Measurements from ENCODE around the gene MPZL2. TPM values are rescaled to one million over a fixed set of nuclear protein-coding genes. Genes with fewer than 3 reads are reported as not detected.

Gene MPZL2
- total and polyA plus RNA-seq, 2 experiments from 2014 or later, result 2.6 to 4.2 TPM

- Mint-ChIP-seq H3K27me3 (ENCODE audit: insufficient read depth, low read depth, poor library complexity) (no peaks in the 10 kb centered on the region), H3K27ac (no peak overlapping the region), H3K4me3 (no peak overlapping the region), H3K36me3 (ENCODE audit: low read depth) (no peaks in the 10 kb centered on the region), H3K4me1 (peaks cover 7% of the 10 kb centered on the region), H3K9me3 (no peaks in the 10 kb centered on the region)
- Histone ChIP-seq H3K4me1 (ENCODE audit: insufficient read depth) (0 out of 2 replicates have a peak, but pooled peaks cover 3% of the 10 kb centered on the region), H3F3A (replicated peaks; ENCODE audit: low read depth) (no peaks in the 10 kb centered on the region), H3K4me3 (no peak overlapping the region), H3K79me2 (replicated peaks; ENCODE audit: insufficient read depth) (no peaks in the 10 kb centered on the region), H4K20me1 (replicated peaks; ENCODE audit: insufficient read depth) (no peaks in the 10 kb centered on the region), H3K27me3 (ENCODE audit: insufficient read depth) (no peaks in the 10 kb centered on the region), H3K36me3 (ENCODE audit: insufficient read depth) (no peaks in the 10 kb centered on the region), H3K4me2 (no peak overlapping the region), H3K9me2 (ENCODE audit: insufficient read depth) (no peaks in the 10 kb centered on the region), H3K27ac (ENCODE audit: low read depth) (no peak overlapping the region), H2AFZ (no peak overlapping the region)
- DNase-seq (ENCODE audit: low spot score) (no peak), ATAC-seq (no peak)
- no peak for TF ChIP-seq CREB1 (CRISPR knock-in tag; IDR thresholded peaks at IDR 0.05; ENCODE audit: low read depth)
- no peak for TF ChIP-seq JUNB (IDR thresholded peaks at IDR 0.05; ENCODE audit: unreplicated experiment)
- no peak for TF ChIP-seq CTCF (conservative IDR thresholded peaks at IDR 0.05; ENCODE audit: low read depth in 2 of 2)
- no peak for TF ChIP-seq EZH2 (IDR thresholded peaks at IDR 0.05; ENCODE audit: low read depth, unreplicated experiment)
- TF ChIP-seq, protein P1, sequence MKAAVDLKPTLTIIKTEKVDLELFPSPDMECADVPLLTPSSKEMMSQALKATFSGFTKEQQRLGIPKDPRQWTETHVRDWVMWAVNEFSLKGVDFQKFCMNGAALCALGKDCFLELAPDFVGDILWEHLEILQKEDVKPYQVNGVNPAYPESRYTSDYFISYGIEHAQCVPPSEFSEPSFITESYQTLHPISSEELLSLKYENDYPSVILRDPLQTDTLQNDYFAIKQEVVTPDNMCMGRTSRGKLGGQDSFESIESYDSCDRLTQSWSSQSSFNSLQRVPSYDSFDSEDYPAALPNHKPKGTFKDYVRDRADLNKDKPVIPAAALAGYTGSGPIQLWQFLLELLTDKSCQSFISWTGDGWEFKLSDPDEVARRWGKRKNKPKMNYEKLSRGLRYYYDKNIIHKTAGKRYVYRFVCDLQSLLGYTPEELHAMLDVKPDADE (IDR thresholded peaks at IDR 0.05), result no peak
- no peak for TF ChIP-seq ZNF114 (CRISPR knock-in tag; IDR thresholded peaks at IDR 0.05)
- TF ChIP-seq POLR2AphosphoS5 (IDR thresholded peaks at IDR 0.05; ENCODE audit: low read depth), result no peak
- no peak for TF ChIP-seq NANOG (IDR thresholded peaks at IDR 0.05; ENCODE audit: borderline replicate concordance)
- TF ChIP-seq, protein P2, sequence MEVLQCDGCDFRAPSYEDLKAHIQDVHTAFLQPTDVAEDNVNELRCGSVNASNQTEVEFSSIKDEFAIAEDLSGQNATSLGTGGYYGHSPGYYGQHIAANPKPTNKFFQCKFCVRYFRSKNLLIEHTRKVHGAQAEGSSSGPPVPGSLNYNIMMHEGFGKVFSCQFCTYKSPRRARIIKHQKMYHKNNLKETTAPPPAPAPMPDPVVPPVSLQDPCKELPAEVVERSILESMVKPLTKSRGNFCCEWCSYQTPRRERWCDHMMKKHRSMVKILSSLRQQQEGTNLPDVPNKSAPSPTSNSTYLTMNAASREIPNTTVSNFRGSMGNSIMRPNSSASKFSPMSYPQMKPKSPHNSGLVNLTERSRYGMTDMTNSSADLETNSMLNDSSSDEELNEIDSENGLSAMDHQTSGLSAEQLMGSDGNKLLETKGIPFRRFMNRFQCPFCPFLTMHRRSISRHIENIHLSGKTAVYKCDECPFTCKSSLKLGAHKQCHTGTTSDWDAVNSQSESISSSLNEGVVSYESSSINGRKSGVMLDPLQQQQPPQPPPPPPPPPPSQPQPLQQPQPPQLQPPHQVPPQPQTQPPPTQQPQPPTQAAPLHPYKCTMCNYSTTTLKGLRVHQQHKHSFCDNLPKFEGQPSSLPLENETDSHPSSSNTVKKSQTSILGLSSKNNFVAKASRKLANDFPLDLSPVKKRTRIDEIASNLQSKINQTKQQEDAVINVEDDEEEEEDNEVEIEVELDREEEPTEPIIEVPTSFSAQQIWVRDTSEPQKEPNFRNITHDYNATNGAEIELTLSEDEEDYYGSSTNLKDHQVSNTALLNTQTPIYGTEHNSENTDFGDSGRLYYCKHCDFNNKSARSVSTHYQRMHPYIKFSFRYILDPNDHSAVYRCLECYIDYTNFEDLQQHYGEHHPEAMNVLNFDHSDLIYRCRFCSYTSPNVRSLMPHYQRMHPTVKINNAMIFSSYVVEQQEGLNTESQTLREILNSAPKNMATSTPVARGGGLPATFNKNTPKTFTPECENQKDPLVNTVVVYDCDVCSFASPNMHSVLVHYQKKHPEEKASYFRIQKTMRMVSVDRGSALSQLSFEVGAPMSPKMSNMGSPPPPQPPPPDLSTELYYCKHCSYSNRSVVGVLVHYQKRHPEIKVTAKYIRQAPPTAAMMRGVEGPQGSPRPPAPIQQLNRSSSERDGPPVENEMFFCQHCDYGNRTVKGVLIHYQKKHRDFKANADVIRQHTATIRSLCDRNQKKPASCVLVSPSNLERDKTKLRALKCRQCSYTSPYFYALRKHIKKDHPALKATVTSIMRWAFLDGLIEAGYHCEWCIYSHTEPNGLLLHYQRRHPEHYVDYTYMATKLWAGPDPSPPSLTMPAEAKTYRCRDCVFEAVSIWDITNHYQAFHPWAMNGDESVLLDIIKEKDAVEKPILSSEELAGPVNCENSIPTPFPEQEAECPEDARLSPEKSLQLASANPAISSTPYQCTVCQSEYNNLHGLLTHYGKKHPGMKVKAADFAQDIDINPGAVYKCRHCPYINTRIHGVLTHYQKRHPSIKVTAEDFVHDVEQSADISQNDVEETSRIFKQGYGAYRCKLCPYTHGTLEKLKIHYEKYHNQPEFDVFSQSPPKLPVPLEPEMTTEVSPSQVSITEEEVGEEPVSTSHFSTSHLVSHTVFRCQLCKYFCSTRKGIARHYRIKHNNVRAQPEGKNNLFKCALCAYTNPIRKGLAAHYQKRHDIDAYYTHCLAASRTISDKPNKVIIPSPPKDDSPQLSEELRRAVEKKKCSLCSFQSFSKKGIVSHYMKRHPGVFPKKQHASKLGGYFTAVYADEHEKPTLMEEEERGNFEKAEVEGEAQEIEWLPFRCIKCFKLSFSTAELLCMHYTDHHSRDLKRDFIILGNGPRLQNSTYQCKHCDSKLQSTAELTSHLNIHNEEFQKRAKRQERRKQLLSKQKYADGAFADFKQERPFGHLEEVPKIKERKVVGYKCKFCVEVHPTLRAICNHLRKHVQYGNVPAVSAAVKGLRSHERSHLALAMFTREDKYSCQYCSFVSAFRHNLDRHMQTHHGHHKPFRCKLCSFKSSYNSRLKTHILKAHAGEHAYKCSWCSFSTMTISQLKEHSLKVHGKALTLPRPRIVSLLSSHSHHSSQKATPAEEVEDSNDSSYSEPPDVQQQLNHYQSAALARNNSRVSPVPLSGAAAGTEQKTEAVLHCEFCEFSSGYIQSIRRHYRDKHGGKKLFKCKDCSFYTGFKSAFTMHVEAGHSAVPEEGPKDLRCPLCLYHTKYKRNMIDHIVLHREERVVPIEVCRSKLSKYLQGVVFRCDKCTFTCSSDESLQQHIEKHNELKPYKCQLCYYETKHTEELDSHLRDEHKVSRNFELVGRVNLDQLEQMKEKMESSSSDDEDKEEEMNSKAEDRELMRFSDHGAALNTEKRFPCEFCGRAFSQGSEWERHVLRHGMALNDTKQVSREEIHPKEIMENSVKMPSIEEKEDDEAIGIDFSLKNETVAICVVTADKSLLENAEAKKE (CRISPR knock-in tag; IDR thresholded peaks at IDR 0.05), result no peak
- TF ChIP-seq, protein P3, sequence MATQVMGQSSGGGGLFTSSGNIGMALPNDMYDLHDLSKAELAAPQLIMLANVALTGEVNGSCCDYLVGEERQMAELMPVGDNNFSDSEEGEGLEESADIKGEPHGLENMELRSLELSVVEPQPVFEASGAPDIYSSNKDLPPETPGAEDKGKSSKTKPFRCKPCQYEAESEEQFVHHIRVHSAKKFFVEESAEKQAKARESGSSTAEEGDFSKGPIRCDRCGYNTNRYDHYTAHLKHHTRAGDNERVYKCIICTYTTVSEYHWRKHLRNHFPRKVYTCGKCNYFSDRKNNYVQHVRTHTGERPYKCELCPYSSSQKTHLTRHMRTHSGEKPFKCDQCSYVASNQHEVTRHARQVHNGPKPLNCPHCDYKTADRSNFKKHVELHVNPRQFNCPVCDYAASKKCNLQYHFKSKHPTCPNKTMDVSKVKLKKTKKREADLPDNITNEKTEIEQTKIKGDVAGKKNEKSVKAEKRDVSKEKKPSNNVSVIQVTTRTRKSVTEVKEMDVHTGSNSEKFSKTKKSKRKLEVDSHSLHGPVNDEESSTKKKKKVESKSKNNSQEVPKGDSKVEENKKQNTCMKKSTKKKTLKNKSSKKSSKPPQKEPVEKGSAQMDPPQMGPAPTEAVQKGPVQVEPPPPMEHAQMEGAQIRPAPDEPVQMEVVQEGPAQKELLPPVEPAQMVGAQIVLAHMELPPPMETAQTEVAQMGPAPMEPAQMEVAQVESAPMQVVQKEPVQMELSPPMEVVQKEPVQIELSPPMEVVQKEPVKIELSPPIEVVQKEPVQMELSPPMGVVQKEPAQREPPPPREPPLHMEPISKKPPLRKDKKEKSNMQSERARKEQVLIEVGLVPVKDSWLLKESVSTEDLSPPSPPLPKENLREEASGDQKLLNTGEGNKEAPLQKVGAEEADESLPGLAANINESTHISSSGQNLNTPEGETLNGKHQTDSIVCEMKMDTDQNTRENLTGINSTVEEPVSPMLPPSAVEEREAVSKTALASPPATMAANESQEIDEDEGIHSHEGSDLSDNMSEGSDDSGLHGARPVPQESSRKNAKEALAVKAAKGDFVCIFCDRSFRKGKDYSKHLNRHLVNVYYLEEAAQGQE (IDR thresholded peaks at IDR 0.05; ENCODE audit: unreplicated experiment), result no peak
- TF ChIP-seq STAT1 (IDR thresholded peaks at IDR 0.05; ENCODE audit: unreplicated experiment), result no peak
- TF ChIP-seq EZH2phosphoT487 (IDR thresholded peaks at IDR 0.05; ENCODE audit: unreplicated experiment), result no peak
- no peak for TF ChIP-seq ZNF331 (CRISPR knock-in tag; IDR thresholded peaks at IDR 0.05; ENCODE audit: low read depth)
Measured at GRCh38 chr11:118291477-118292135, 27.5 kb upstream of the MPZL2 start.
